Left forelimb (tissue), 1 donor: ENCODE data around the gene NPIPB2.

ENCODE experiments used
- DNase-seq: peaks from one replicate; pipeline ENCODE4 v3.0.0-alpha.2; 2018; ENCODE audit warnings: low spot score

Gene NPIPB2

GRCh38 chr16:11901091-11901490, 40.8 kb downstream of the NPIPB2 start:
- no peak for DNase-seq

GRCh38 chr16:11896486-11897176, 45.2 kb downstream of the NPIPB2 start:
- no peak for DNase-seq

- no peak for DNase-seq
Measured at GRCh38 chr16:11893571-11893970, 48.3 kb downstream of the NPIPB2 start.

GRCh38 chr16:11892761-11893160, 49.1 kb downstream of the NPIPB2 start:
- DNase-seq: no peak

- no peak for DNase-seq
Measured at GRCh38 chr16:11890231-11890965, 51.4 kb downstream of the NPIPB2 start.

GRCh38 chr16:11886881-11887280, 55.0 kb downstream of the NPIPB2 start:
- no peak for DNase-seq

GRCh38 chr16:11884035-11884434, 57.8 kb downstream of the NPIPB2 start:
- no peak for DNase-seq

GRCh38 chr16:11880007-11880406, 61.8 kb downstream of the NPIPB2 start:
- DNase-seq: no peak

- DNase-seq: no peak
Measured at GRCh38 chr16:11877374-11877773, 64.5 kb downstream of the NPIPB2 start.
